Neutrophil (primary cell): ENCODE data around the gene DOCK4.

ENCODE experiments used
- H3K27ac ChIP-seq: fragments of 200-600 bp; sonication (generic); 2 replicates; pipeline ENCODE4 v1.5.1; 2016; ENCODE audit warnings: mild to moderate bottlenecking, moderate library complexity
- H3K27me3 ChIP-seq: fragments of 200-600 bp; sonication (generic); 2 replicates; pipeline ENCODE4 v1.6.0; 2016; ENCODE audit warnings: mild to moderate bottlenecking
- H3K36me3 ChIP-seq: fragments of 200-600 bp; sonication (generic); 2 replicates; pipeline ENCODE4 v1.5.1; 2017
- H3K4me1 ChIP-seq, 2 experiments: fragments of 200-600 bp in 1 of 2; sonication (generic) in 1 of 2; 1 replicate in 1 of 2; 2 replicates in 1 of 2; pipeline versions ENCODE4 v1.5.1 to v1.6.1; 2013 to 2016; ENCODE audit warnings: low read depth in 1 of 2, low read length in 1 of 2, mild to moderate bottlenecking in 1 of 2, moderate library complexity in 1 of 2; ENCODE audit not compliant: control insufficient read depth in 1 of 2, insufficient read depth in 1 of 2
- H3K4me3 ChIP-seq, 2 experiments: fragments of 200-600 bp in 1 of 2; sonication (generic) in 1 of 2; 1 replicate in 1 of 2; 2 replicates in 1 of 2; pipeline ENCODE4 v1.5.1; 2013 to 2016; ENCODE audit warnings: low read depth in 1 of 2, low read length in 1 of 2, mild to moderate bottlenecking in 1 of 2, moderate library complexity in 1 of 2
- H3K9me3 ChIP-seq: fragments of 200-600 bp; sonication (generic); 2 replicates; pipeline ENCODE4 v1.5.1; 2016
- TF ChIP-seq, protein P1 (sequence below): fragments of 200-600 bp; sonication (generic); IDR thresholded peaks from 2 replicates; pipeline ENCODE4 v1.5.1; 2016; ENCODE audit warnings: antibody characterized with exemption

The DOCK4 gene

GRCh38 chr7:111827863-111828504 is 378.2 kb downstream of the DOCK4 start:
- Histone ChIP-seq H3K9me3 (no peaks in the 10 kb centered on the region), H3K4me3 (no peak overlapping the region), H3K36me3 (no peaks in the 10 kb centered on the region), H3K27ac (no peak overlapping the region), H3K27me3 (peaks cover 5% of the 10 kb centered on the region), H3K4me1 (no peaks in the 10 kb centered on the region)
- TF ChIP-seq, protein P1, sequence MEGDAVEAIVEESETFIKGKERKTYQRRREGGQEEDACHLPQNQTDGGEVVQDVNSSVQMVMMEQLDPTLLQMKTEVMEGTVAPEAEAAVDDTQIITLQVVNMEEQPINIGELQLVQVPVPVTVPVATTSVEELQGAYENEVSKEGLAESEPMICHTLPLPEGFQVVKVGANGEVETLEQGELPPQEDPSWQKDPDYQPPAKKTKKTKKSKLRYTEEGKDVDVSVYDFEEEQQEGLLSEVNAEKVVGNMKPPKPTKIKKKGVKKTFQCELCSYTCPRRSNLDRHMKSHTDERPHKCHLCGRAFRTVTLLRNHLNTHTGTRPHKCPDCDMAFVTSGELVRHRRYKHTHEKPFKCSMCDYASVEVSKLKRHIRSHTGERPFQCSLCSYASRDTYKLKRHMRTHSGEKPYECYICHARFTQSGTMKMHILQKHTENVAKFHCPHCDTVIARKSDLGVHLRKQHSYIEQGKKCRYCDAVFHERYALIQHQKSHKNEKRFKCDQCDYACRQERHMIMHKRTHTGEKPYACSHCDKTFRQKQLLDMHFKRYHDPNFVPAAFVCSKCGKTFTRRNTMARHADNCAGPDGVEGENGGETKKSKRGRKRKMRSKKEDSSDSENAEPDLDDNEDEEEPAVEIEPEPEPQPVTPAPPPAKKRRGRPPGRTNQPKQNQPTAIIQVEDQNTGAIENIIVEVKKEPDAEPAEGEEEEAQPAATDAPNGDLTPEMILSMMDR: no peak

- Histone ChIP-seq H3K36me3 (no peaks in the 10 kb centered on the region), H3K27me3 (no peaks in the 10 kb centered on the region), H3K4me1 (no peaks in the 10 kb centered on the region), H3K4me3 (no peak overlapping the region), H3K27ac (no peak overlapping the region), H3K9me3 (no peaks in the 10 kb centered on the region)
- TF ChIP-seq, protein P1: no peak
Measured at GRCh38 chr7:111825046-111825445, 381.2 kb downstream of the DOCK4 start.

DNA sequence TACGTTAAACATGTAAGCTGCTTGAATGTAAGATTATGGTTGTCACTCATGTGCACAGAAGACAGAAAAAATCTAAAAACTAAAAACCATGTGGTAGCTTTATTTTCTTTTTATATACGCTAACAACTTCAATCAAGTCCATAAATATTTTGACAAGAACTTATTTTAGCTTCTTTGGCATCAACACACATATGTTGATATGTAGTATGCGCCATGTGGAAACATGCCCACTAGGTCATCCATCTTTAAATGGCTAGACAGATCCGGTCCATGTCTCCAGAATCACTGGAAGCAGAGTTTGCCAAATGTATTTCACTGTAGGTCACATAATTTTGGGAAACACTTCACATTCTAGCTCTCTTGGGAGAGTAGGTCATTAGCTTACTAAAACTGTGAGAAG is 382.4 kb downstream of the DOCK4 start:
- Histone ChIP-seq H3K4me3 (no peak overlapping the region), H3K27ac (no peak overlapping the region), H3K36me3 (no peaks in the 10 kb centered on the region), H3K27me3 (no peaks in the 10 kb centered on the region), H3K9me3 (no peaks in the 10 kb centered on the region), H3K4me1 (no peaks in the 10 kb centered on the region)
- TF ChIP-seq, protein P1: no peak

DNA sequence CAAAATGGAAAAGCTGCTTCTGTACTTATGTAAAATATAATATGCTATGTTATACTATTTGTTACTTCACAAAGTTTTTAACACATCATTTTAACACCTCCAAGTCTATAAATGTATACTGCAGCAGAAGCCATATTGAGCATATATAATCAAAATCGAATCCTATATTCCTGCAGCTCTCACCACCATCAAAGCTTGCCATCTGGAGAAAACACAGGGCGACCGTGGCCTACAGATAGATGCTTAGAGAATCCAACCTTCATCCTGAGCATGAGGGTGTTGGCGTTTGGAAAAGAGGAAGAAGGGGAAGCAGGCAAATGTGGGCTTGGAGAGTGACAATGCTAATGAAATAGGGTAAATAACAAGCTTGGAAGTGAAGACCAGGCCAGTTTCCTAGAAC is 385.2 kb downstream of the DOCK4 start:
- Histone ChIP-seq H3K4me3 (no peak overlapping the region), H3K27ac (no peak overlapping the region), H3K4me1 (no peaks in the 10 kb centered on the region), H3K36me3 (no peaks in the 10 kb centered on the region), H3K9me3 (no peaks in the 10 kb centered on the region), H3K27me3 (no peaks in the 10 kb centered on the region)
- TF ChIP-seq, protein P1: no peak

GRCh38 chr7:111820621-111821020 is 385.6 kb downstream of the DOCK4 start:
- no peaks in the 10 kb centered on the region for H3K9me3 ChIP-seq
- H3K27ac ChIP-seq: no peak overlapping the region
- TF ChIP-seq, protein P1: no peak
- no peaks in the 10 kb centered on the region for H3K27me3 ChIP-seq
- H3K4me3 ChIP-seq: no peak overlapping the region
- H3K36me3 ChIP-seq: no peaks in the 10 kb centered on the region
- no peaks in the 10 kb centered on the region for H3K4me1 ChIP-seq
